GM18519 (cell line): ENCODE measurements around the gene PA2G4.
"Not testable (repeated sequence)": the region's sequence is repeated elsewhere in the genome, so short reads cannot be mapped to it uniquely, and the experiment has no call there.

Experiments used
- ATAC-seq: cut with Tn5 transposase; IDR thresholded peaks from one replicate; pipeline ENCODE4 v1.9.1; 2021; ENCODE audit warnings: mild to moderate bottlenecking, moderate library complexity; ENCODE audit not compliant: unreplicated experiment, low FRiP score

Gene PA2G4

DNA sequence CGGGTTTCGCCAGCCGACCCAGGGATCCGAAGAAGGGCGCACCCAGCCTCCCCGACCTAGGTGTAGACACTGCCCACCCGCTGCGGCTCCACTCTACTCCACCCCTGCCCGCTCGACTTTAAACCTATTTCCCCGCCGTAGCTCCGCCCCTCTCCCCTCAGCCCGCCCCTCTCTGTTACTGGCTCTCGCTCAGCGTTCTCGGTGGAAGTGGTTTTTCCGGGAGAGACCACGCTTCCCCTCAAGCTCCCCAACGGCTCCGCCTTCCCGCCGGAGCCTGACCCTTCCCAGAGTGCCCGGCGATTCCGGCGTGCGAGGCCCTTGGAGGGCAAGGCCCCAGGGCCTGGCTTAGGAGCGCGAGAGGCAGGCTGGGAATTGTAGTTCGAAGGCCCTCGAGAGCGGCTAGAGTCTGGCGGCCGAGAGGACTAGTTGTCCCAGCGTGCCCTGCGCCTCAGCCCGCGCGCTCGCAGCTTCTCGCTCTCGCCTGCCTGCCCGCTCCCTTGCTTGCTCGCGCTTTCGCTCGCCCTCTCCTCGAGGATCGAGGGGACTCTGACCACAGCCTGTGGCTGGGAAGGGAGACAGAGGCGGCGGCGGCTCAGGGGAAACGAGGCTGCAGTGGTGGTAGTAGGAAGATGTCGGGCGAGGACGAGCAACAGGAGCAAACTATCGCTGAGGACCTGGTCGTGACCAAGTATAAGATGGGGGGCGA is at the start of gene PA2G4:
PA2G4 (plus strand) TSS at position 451 of the 706 bp plus-strand sequence; CDS start at position 630, 179 bp downstream.
- peak; percentile 88 for ATAC-seq

DNA sequence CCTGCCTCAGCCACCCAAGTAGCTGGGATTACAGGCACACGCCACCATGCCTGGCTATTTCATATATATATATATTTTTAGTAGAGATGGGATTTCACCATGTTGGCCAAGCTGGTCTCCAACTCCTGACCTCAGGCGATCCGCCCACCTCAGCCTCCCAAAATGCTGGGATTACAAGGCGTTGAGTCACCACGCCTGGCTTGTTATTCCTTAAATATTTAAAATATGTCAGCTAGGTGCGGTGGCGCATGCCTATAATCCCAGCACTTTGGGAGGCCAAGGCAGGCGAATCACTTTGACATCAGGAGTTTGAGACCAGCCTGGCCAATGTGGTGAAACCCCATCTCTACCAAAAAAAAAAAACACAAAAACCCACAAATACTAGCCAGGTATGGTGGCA is 44.4 kb upstream of the PA2G4 start:
- not testable (repeated sequence) for ATAC-seq

DNA sequence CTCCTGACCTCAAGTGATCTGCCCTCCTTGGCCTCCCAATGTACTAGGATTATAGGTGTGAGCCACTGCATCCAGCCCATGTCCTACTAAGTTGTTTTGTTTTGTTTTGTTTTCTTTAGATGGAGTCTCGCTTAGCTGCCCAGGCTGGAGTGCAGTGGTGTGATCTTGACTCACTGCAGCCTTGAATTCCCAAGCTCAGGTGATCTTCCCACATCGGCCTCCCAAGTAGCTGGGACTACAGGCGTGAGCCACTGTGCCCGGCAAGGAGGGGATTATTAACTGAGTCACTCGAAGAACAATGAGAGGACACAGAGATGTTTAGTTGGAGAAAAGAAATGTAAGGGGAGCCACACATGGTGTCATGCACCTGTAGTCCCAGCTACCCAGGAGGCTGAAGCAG is 42.4 kb upstream of the PA2G4 start:
- ATAC-seq: no peak

DNA sequence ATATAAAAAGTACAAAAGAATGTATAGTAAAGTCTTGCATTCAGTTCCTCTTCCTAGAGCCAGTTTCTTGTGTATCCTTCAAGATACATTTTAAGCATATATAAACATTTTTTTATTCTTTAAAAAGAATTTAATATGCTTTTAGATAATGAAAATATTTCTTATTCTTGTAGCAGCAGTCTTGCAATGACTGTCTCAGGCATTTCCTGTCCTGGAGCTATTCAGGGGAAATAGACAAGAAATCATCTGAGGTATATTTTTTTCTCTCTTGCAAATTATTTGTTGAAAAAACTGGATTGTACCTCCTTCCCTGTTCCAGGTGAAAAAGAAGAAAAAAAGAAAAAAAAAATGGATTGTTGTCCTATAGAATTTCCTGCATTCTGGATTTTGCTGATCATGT is 41.4 kb upstream of the PA2G4 start:
- no peak for ATAC-seq

DNA sequence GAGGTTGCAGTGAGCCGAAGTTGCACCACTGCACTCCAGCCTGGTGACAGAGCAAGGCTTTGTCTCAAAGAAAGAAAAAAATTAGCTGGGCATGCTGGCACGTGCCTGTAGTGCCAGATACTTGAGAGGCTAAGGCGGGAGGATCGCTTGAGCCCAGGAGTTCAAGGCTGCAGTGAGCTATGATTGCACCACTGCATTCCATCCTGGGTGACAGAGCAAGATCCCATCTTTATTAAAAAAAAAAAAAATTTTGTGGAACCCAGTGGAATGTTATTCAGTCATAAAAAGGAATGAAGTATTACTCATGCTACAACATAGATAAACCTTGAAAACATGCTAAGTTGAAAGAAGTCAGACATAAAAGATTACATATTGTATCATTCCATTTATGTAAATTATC is 32.7 kb upstream of the PA2G4 start:
- ATAC-seq: no peak

DNA sequence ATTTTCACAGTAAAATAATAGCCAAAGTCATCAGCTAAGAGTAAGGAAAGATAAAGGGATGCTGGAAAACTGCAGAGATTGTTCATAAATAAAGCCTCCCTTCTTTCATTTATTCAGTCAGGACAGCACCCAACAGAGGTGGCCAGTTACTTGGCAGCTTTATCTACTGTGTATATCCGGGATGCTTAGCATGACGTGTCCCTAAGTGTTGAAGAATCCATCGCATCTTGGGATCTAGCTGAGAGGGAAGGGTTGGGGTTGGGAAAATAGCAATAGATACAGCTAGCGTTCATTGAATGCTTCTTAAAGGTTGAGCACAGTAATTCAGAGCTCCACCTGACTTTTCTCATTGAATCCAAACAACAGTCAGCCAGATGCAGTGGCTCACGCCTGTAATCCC is 30.0 kb upstream of the PA2G4 start:
- no peak for ATAC-seq

DNA sequence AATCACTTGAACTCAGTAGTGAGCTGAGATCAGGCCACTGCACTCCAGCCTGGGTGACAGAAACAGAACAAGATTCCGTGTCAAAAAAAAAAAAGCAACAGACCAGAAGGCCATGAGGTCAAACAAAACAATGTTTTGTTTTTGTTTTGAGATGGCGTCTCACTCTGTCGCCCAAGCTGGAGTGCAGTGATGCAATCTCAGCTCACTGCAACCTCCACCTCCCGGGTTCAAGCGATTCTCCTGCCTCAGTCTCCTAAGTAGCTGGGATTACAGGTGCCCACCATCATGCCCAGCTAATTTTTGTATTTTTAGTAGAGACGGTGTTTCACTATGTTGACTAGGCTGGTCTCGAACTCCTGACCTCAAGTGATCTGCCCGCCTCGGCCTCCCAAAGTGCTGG is 26.4 kb upstream of the PA2G4 start:
- ATAC-seq: not testable (repeated sequence)

DNA sequence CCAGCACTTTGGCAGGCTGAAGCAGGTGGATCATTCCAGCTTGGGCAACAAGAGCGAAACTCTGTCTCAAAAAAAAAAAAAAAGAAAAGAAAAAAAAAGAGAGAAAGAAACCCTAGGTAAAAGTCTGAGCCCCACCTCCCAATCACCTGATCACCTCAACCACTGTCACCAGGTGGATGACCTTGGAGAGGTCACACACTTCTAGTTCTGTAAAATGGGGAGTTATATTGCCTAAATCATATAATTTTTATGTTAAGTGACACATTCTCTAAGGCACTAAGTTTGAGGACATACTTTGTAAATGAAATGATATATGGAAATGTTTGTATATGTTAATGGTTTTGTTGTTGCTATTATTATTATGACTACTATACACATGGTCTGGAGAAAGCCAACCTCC is 25.9 kb upstream of the PA2G4 start:
- no peak for ATAC-seq

DNA sequence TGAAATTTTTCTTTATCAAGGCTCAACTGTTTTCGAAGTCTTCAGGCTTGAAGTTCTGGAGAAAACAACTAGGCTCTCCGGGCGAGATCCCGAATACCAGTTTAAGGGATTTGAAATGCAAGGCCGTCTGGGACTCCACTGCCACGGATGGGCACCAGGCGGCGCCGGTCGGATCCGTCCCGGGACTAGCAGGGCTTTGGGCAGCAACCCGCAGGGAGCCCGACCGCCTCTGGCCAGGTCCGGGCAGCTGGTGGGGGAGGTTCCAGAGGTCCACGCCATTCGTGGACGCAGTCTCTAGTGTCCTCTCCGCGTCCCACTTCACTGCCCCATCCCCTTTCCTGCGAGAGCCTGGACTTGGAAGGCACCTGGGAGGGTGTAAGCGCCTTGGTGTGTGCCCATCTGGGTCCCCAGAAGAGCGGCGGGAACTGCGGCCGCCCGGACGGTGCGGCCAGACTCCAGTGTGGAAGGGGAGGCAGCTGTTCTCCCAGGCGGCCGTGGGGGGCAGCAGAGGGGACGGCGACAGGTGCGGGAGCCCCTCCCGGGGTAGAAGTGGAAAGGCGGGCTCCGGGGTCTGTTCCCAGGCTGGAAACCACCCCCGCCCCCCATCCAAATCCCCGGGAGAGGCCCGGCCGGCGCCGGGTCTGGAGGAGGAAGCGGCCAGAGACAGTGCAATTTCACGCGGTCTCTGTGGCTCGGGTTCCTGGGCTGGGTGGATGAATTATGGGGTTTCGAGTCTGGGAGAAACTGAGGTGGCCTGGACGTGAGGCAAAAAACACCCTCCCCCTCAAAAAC is 25.2 kb upstream of the PA2G4 start:
- no peak for ATAC-seq

DNA sequence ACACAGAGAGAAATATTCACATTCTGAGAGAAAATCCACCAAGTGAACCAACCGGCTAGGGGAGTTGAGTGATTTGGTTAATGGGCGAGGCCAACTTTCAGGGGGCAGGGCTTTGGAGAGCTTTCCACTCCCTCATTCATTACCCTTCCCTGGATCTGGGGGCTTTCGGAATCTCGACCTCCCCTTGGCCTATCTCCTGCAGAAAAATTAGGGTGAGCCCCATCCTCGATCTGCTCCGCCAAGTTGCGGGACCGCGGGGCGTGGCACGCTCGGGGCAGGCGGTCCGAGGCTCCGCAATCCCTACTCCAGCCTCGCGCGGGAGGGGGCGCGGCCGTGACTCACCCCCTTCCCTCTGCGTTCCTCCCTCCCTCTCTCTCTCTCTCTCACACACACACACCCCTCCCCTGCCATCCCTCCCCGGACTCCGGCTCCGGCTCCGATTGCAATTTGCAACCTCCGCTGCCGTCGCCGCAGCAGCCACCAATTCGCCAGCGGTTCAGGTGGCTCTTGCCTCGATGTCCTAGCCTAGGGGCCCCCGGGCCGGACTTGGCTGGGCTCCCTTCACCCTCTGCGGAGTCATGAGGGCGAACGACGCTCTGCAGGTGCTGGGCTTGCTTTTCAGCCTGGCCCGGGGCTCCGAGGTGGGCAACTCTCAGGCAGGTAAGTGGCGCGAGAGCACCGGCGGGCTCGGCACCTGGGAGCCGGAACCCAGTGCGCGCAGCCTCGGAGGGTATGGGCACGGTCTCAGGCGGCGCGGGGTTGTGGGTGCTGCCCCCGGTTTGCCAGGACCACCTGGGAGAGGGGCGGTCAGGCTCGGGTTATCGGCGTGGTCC is 24.4 kb upstream of the PA2G4 start, which contains the start of gene ERBB3:
ERBB3 (plus strand) TSS at position 443 of the 833 bp plus-strand sequence; CDS start at position 579, 136 bp downstream.
- ATAC-seq: no peak

DNA sequence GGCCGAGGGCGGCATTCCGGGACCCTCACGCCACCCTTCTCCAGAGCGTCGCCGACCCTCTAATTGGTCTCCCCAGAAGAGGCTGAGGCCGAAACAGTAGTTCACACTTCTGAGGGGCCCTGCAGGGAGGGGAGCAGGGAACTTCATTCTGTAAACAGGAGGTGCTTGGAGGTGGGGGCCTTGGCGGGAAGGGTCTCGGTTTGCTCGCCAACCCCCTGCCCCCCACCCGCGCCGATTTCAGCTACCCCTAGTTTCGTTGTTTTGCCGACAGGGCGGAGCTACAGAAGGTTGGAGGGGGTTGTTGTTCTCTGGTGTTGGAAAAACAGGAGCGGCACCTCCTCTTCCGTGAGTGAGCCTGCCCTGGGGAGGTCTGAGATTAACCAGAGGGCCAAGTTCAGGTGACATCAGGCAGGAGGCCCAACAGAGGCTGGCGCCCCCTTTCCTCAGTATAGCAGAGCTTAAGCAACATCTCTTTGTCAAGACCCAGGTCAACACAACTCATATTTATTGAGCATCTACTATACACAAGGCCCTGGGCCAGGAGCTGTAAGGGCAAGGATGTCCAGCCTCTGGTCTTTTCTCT is 23.7 kb upstream of the PA2G4 start:
- no peak for ATAC-seq

DNA sequence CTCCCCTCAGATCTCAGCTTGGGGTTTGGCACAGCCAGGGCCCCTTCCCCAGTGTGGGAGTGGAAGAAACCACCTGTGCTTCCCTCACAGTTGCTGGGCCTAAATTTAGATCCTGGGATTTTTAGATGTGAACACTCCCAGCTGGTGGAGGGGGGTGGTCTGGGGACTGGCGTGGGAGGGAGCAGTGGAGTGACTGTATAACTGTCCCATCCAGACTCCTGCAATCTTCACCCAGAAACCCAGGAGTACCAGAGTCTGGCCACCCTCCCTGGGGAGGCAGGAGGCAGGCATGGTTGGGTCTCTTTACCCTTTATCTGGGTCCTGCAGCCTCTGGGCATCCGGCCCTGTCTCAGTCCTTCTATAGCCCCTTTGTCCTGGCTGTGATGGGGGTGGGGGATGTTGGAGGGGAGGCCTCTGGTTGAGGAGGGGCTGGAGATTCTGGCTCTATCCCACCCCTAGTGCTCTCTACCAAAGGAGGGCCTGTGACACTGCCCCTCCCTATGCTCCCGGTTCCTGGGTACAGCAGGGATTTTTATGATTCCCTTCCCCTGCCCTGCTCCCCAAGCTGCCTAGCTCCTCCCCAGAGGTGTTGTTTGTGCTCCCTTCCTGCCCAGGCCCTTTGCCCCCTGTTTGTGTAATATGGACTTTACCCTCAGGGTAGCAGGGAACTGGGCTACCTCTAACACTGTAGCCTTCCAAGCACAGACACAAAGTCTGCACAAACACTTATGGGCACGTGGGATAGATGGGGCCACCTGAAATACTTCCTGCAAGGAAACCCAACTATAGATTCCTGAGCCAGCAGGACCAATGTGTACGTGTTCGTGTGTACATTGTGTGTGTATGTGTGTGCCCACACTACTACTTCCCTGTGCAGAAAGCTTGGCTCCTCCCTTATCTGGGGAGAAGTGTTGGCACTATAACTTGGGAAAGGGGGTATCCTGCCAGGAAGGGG is 22.7 kb upstream of the PA2G4 start:
- ATAC-seq: no peak

DNA sequence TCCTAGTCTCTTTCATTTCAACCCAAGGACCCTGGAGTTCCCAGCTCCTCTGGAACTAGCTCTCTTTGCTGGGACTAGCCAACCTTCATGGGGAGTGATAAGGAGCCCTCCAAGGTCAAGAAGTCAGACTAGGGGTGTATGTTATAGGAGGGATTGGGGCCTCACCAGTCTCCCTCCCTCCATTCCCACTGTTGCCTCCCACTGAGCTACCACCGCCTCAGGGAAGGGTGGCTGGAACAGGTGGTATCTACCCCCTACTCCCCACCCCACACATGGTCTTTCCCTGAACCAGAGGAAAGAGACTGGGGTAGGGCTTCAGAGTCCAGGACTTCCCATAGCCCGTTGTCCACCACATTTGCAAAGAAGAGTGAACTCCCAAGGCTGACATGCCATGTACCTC is 22.0 kb upstream of the PA2G4 start:
- ATAC-seq: no peak

DNA sequence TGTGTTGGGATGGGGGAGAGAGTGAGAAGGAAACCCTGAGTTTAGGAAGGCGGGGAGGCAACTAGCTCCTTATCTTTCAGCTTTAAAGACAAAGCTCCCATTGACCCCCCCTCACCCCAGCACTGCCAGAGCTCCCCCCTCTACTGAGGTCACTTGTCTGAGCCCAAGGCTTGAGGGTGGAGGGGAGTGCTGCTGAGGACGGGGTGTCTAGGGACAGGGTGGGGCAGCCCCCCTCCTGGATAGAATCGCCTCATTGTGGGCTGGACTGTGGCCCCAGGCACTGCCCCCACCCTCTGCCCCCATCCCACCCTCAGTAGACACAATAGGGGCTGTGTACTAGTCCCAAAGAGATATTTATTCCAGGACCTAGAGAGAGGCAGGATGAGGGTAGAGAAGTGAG is 21.4 kb upstream of the PA2G4 start:
- ATAC-seq: no peak

DNA sequence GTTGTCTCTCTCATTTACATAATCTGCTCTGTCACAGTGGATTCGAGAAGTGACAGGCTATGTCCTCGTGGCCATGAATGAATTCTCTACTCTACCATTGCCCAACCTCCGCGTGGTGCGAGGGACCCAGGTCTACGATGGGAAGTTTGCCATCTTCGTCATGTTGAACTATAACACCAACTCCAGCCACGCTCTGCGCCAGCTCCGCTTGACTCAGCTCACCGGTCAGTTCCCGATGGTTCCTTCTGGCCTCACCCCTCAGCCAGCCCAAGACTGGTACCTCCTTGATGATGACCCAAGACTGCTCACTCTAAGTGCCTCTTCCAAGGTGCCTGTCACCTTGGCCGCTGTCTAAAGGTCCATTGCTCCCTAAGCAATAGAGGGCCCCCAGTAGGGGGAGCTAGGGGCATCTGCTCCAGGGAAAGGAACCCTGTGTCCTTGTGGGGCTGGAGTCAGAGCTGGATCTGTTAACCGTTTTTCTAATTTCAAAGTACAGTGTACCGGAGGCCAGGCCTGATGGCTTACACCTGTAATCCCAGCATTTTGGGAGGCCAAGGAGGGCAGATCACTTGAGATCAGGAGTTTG is 19.3 kb upstream of the PA2G4 start:
- no peak for ATAC-seq

DNA sequence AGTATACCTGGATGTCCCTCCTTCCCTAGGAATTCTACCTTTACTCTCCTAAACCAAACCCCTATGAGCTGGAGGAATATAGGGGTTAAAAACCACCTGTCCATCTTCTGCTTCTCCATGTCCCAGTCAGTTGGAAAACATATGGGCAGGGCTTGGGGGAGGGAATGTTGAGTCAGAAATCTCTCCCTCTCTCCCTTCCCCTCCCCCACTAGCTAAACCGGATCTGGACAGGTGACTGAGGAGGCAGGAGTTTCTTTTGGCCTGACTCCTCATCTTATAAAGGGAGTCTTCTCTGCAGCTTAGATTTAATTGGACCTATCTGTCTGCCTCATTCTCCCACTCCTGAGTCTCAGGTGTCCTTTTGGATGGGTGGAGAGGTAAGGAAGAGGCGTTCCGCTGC is 18.3 kb upstream of the PA2G4 start:
- ATAC-seq: no peak

DNA sequence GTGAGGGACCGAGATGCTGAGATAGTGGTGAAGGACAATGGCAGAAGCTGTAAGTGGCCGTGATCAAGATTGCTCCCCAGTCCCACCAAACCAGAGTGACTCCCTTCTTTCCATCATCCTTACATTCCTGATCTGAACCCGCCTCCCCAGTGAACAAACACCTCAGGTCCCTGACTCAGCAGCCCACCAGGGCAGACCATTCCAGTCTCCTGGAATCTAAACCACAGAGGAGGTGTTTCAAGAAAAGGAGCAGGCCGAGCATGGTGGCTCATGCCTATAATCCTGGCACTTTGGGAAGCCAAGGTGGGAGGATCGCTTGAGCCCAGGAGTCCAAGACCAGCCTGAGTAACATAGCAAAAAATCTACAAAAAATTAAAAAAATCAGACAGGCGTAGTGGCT is 17.8 kb upstream of the PA2G4 start:
- ATAC-seq: no peak

DNA sequence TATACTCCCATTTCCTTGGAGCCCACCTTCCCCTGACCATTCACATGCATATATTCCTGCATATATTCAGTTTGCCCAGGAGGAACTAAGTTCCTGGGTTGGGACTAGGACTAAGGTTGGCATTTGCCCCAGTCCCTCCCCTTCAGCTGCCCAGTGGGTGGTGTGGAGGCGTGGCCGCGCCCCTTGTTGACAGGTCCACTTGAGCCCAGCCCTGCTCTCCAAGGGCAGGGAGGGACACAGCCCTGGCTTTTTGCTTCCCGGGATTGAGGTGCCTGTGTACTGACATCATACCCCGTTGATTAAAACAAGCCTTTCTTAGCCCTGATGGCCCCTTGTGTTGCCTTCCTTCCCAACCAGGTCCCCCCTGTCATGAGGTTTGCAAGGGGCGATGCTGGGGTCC is 17.1 kb upstream of the PA2G4 start:
- ATAC-seq: no peak

DNA sequence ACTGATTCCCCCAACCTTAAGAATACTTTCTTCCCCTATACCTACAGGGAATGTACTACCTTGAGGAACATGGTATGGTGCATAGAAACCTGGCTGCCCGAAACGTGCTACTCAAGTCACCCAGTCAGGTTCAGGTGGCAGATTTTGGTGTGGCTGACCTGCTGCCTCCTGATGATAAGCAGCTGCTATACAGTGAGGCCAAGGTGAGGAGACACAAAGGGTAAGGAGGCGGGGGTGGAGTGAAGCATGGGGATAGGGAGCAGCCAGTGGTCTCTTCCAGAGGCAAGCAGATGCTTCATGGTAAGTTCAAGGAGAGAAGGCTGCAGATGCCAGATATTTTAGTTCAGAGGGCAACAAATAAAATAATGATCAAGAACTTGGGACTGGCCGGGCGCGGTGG is 6.6 kb upstream of the PA2G4 start:
- ATAC-seq: no peak
